Heart right ventricle (tissue), 16 donors: ENCODE measurements around the gene PMF1. TPM values are rescaled to one million over a fixed set of nuclear protein-coding genes. Genes with fewer than 3 reads are reported as not detected.

Experiments
- ATAC-seq, 8 donors: fragments of 200-7000 bp; cut with Tn5 transposase; one replicate each; pipeline ENCODE4 v1.9.1; 2020; ENCODE audit warnings: mild to moderate bottlenecking in 8 of 8, moderate library complexity in 8 of 8, moderate number of reproducible peaks in 1 of 8
- DNase-seq, 2 donors: peaks; one replicate each; pipeline ENCODE4 v3.0.0-alpha.2; 2020
- H3K27ac ChIP-seq, 10 donors: fragments of 200-600 bp; sonication (generic) in 2 of 10; one replicate each; pipeline versions ENCODE4 v1.5.0 to v1.8.0; 2020 to 2022; ENCODE audit warnings: mild to moderate bottlenecking in 3 of 10
- H3K27me3 ChIP-seq, 7 donors: fragments of 200-600 bp; one replicate each; pipeline ENCODE4 v1.8.0; 2021 to 2022; ENCODE audit warnings: mild to moderate bottlenecking in 2 of 7
- H3K36me3 ChIP-seq, 9 donors: fragments of 200-600 bp; sonication (generic) in 1 of 9; one replicate each; pipeline versions ENCODE4 v1.5.0 to v1.8.0; 2020 to 2022; ENCODE audit warnings: mild to moderate bottlenecking in 2 of 9
- H3K4me1 ChIP-seq, 9 donors: fragments of 200-600 bp; sonication (generic) in 1 of 9; one replicate each; pipeline versions ENCODE4 v1.5.0 to v1.8.0; 2020 to 2022; ENCODE audit warnings: mild to moderate bottlenecking in 4 of 9
- H3K4me3 ChIP-seq, 10 donors: fragments of 200-600 bp; sonication (generic) in 2 of 10; one replicate each; pipeline versions ENCODE4 v1.5.0 to v1.8.0; 2020 to 2022; ENCODE audit warnings: mild to moderate bottlenecking in 7 of 10, moderate library complexity in 2 of 10
- H3K9me3 ChIP-seq, 11 donors: fragments of 200-600 bp in 10 of 11; sonication (generic) in 2 of 11; one replicate each; pipeline versions ENCODE4 v1.5.0 to v1.8.0; 2013 to 2022; ENCODE audit warnings: mild to moderate bottlenecking in 2 of 11, control low read depth in 1 of 11, moderate library complexity in 1 of 11
- WGBS, 2 donors: extraction: QIAGEN DNeasy Blood & Tissue Kit; methylation state at CpG; one replicate each; pipeline ENCODE4 v1.1.7; 2013; ENCODE audit warnings: inconsistent platforms in 1 of 2; 5-methylcytosine and 5-hydroxymethylcytosine counted together
- intact Hi-C, 10 donors: fragments of 100-400 bp; cut with DNase I; formaldehyde crosslinking; loops; one replicate each; pipeline versions ENCODE4 v1.11.1 to v1.14.2; 2022
- polyA plus RNA-seq, 2 donors: library from polyadenylated mRNA; stranded (reverse); fragments of 200-250 nt; gene quantifications; one replicate each; pipeline ENCODE4 v1.2.3, GENCODE V29; 2013
- total RNA-seq, 10 donors: library from RNA; stranded (reverse); fragmentation: NEBNext Ultra II Directional in 3 of 10; extraction: Animal tissue kit (Norgen Biotek cat#: 25700) in 3 of 10; gene quantifications; one replicate each; pipeline versions ENCODE4 v1.2.1 to v1.2.4, GENCODE V29; 2021 to 2023
- TF ChIP-seq, protein P1 (sequence below), 9 donors: fragments of 200-600 bp; sonication (generic) in 2 of 9; IDR thresholded peaks; one replicate each; pipeline versions ENCODE4 v1.5.0 to v1.8.0; 2021 to 2022; ENCODE audit warnings: antibody characterized with exemption in 9 of 9, mild to moderate bottlenecking in 5 of 9, moderate library complexity in 1 of 9
- donor health status: Arrhythmogenic right ventricular cardiomyopathy.
- donor health status: ischemic (EF 13 %, LVEDD 7.1; RV severe dilation, severe dysfunction).
- donor health status: healthy with polysubstance abuse.
- donor health status: DM: no; HTN: yes; CAD: no.
- donor health status: DM: no; HTN: no; CAD: no.
- donor health status: ischemic (EF 25% LVEDD 6.9; RV normal size, moderate dysfunction).
- donor health status: ischemic (EF 25% LVEDD 5.7; RV mildly dilated, moderate dysfunction).
- donor health status: healthy.
- donor health status: DM: yes; HTN: yes; CAD: no.
- donor health status: Ischemic cardiomyopathy.
- donor health status: ischemic (EF 35%, LVEDD 5.7; RV mildly dilated, moderate dysfunction).
- donor health status: nonischemic (EF 11% LVEDD 7.7; RV severe dilation, severe dysfunction).
- donor health status: DM: yes; HTN: yes; CAD: no.
- donor health status: PGD.
- donor health status: ischemic (EF 29% LVEDD 5.4; RV normal size, mild dysfunction).
- donor health status: nonischemic (EF 23%, LVEDD 6.1; RV moderate dilation, normal function).

Gene PMF1
- total and polyA plus RNA-seq, 12 donors, result 55.9 to 122 (median 69.9) TPM

DNA sequence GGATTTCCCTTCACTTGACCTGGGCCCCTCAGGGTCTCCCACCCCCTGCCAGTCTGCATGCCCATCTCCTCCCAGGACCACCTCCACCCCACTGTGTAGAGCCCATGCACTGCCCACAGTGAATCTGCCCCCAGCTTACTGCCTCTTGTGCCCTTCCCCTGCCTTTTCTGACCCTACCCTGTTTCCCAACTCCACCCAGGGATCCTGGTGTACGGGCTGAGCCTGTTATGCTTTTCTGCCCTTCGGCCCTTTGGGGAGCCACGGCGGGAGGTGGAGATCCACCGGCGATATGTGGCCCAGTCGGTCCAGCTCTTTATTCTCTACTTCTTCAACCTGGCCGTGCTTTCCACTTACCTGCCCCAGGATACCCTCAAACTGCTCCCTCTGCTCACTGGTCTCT is 73.3 kb downstream of the PMF1 start:
- WGBS, 2 donors, result 91 to 98% methylated on average over 8 of the region's 8 CpGs
- DNase-seq (no peak), ATAC-seq (no peak)
- no peaks in the 10 kb centered on the region for H3K27me3 ChIP-seq
- no peaks in the 10 kb centered on the region for H3K9me3 ChIP-seq
- intact Hi-C loops, result no loop called here
- H3K4me1 ChIP-seq, result peaks cover 0 to 40% (median 23%) of the 10 kb centered on the region in 9 donors
- no peak overlapping the region for H3K27ac ChIP-seq
- H3K36me3 ChIP-seq, result peaks cover 0 to 26% (median 5%) of the 10 kb centered on the region in 9 donors
- TF ChIP-seq, protein P1, sequence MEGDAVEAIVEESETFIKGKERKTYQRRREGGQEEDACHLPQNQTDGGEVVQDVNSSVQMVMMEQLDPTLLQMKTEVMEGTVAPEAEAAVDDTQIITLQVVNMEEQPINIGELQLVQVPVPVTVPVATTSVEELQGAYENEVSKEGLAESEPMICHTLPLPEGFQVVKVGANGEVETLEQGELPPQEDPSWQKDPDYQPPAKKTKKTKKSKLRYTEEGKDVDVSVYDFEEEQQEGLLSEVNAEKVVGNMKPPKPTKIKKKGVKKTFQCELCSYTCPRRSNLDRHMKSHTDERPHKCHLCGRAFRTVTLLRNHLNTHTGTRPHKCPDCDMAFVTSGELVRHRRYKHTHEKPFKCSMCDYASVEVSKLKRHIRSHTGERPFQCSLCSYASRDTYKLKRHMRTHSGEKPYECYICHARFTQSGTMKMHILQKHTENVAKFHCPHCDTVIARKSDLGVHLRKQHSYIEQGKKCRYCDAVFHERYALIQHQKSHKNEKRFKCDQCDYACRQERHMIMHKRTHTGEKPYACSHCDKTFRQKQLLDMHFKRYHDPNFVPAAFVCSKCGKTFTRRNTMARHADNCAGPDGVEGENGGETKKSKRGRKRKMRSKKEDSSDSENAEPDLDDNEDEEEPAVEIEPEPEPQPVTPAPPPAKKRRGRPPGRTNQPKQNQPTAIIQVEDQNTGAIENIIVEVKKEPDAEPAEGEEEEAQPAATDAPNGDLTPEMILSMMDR (IDR thresholded peaks at IDR 0.05), result no peak
- H3K4me3 ChIP-seq, result no peak overlapping the region

Other genes starting within 250 kb of the PMF1 start
- gene ARHGEF2, start 234.5 kb upstream of the PMF1 start, total RNA-seq, result 10 to 100 TPM; 48.6 to 79.8 (median 58.2) TPM
- gene ARHGEF2, start 234.5 kb upstream of the PMF1 start, polyA plus RNA-seq, result 10 to 100 TPM; 22.7 to 38.0 TPM
- 100 to 1,000 TPM in 2 of 10 donors, 10 to 100 TPM in 8; 70.3 to 124 (median 73.7) TPM for gene SSR2, start 192.1 kb upstream of the PMF1 start, total RNA-seq
- gene SSR2, start 192.1 kb upstream of the PMF1 start, polyA plus RNA-seq, result 100 to 1,000 TPM in 1 of 2 donors, 10 to 100 TPM in 1; 66.1 to 322 TPM
- gene UBQLN4, start 159.2 kb upstream of the PMF1 start, total RNA-seq, result 10 to 100 TPM; 19.9 to 32.2 (median 26.2) TPM
- gene UBQLN4, start 159.2 kb upstream of the PMF1 start, polyA plus RNA-seq, result 10 to 100 TPM; 15.7 to 19.7 TPM
- gene LAMTOR2, start 158.2 kb upstream of the PMF1 start, total RNA-seq, result 10 to 100 TPM; 49.4 to 64.9 (median 59.6) TPM
- 100 to 1,000 TPM in 1 of 2 donors, 10 to 100 TPM in 1; 94.3 to 105 TPM for gene LAMTOR2, start 158.2 kb upstream of the PMF1 start, polyA plus RNA-seq
- gene RAB25, start 151.8 kb upstream of the PMF1 start, total RNA-seq, result under 1 TPM in 1 of 10 donors, not detected in 9; 0.50 TPM
- under 1 TPM in 1 of 2 donors, not detected in 1; 0.17 TPM for gene RAB25, start 151.8 kb upstream of the PMF1 start, polyA plus RNA-seq
- under 1 TPM; 0.09 to 0.31 (median 0.19) TPM for gene MEX3A, start 130.5 kb upstream of the PMF1 start, total RNA-seq
- under 1 TPM; 0.17 to 0.29 TPM for gene MEX3A, start 130.5 kb upstream of the PMF1 start, polyA plus RNA-seq
- gene LMNA, start 98.3 kb upstream of the PMF1 start, total RNA-seq, result 100 to 1,000 TPM; 213 to 554 (median 267) TPM
- gene LMNA, start 98.3 kb upstream of the PMF1 start, polyA plus RNA-seq, result 100 to 1,000 TPM; 286 to 356 TPM
- 1 to 10 TPM in 9 of 10 donors, under 1 TPM in 1; 0.98 to 6.8 (median 1.8) TPM for gene SEMA4A, start 59.4 kb upstream of the PMF1 start, total RNA-seq
- gene SEMA4A, start 59.4 kb upstream of the PMF1 start, polyA plus RNA-seq, result 1 to 10 TPM; 1.1 to 2.0 TPM
- 10 to 100 TPM; 15.4 to 26.0 (median 20.1) TPM for gene SLC25A44, start 18.9 kb upstream of the PMF1 start, total RNA-seq
- 10 to 100 TPM in 1 of 2 donors, 1 to 10 TPM in 1; 7.0 to 15.8 TPM for gene SLC25A44, start 18.9 kb upstream of the PMF1 start, polyA plus RNA-seq
- gene BGLAP, start 29.2 kb downstream of the PMF1 start, total RNA-seq, result under 1 TPM in 7 of 10 donors, not detected in 3; 0.30 to 0.85 (median 0.52) TPM
- 1 to 10 TPM in 1 of 2 donors, under 1 TPM in 1; 0.39 to 1.3 TPM for gene BGLAP, start 29.2 kb downstream of the PMF1 start, polyA plus RNA-seq
- gene PAQR6, start 35.0 kb downstream of the PMF1 start, total RNA-seq, result 1 to 10 TPM in 2 of 10 donors, under 1 TPM in 8; 0.44 to 1.2 (median 0.77) TPM
- 1 to 10 TPM in 1 of 2 donors, under 1 TPM in 1; 0.39 to 1.5 TPM for gene PAQR6, start 35.0 kb downstream of the PMF1 start, polyA plus RNA-seq
- 10 to 100 TPM; 53.1 to 93.0 (median 77.7) TPM for gene SMG5, start 69.8 kb downstream of the PMF1 start, total RNA-seq
- gene SMG5, start 69.8 kb downstream of the PMF1 start, polyA plus RNA-seq, result 10 to 100 TPM; 38.7 to 44.8 TPM
- 1 to 10 TPM in 9 of 10 donors, under 1 TPM in 1; 0.82 to 2.1 (median 1.7) TPM for gene TMEM79, start 71.3 kb downstream of the PMF1 start, total RNA-seq
- 1 to 10 TPM; 1.6 to 2.3 TPM for gene TMEM79, start 71.3 kb downstream of the PMF1 start, polyA plus RNA-seq
- gene GLMP, start 82.7 kb downstream of the PMF1 start, total RNA-seq, result 10 to 100 TPM; 10.9 to 43.8 (median 14.2) TPM
- 10 to 100 TPM; 11.9 to 25.6 TPM for gene GLMP, start 82.7 kb downstream of the PMF1 start, polyA plus RNA-seq
- not detected for gene VHLL, start 86.3 kb downstream of the PMF1 start, total RNA-seq
- not detected for gene VHLL, start 86.3 kb downstream of the PMF1 start, polyA plus RNA-seq
- gene CCT3, start 125.3 kb downstream of the PMF1 start, total RNA-seq, result 100 to 1,000 TPM; 102 to 142 (median 127) TPM
- gene CCT3, start 125.3 kb downstream of the PMF1 start, polyA plus RNA-seq, result 100 to 1,000 TPM in 1 of 2 donors, 10 to 100 TPM in 1; 76.2 to 212 TPM
- gene TSACC, start 125.5 kb downstream of the PMF1 start, total RNA-seq, result under 1 TPM in 3 of 10 donors, not detected in 7; 0.64 to 0.79 (median 0.66) TPM
- not detected for gene TSACC, start 125.5 kb downstream of the PMF1 start, polyA plus RNA-seq
- gene RHBG, start 156.2 kb downstream of the PMF1 start, total RNA-seq, result not detected
- not detected for gene RHBG, start 156.2 kb downstream of the PMF1 start, polyA plus RNA-seq